Left ventricle myocardium inferior (tissue), 1 donor: ENCODE results near the gene METAP2. TPM values are rescaled to one million over a fixed set of nuclear protein-coding genes. Genes with fewer than 3 reads are reported as not detected.
"Not testable (repeated sequence)": the region's sequence is repeated elsewhere in the genome, so short reads cannot be mapped to it uniquely, and the experiment has no call there.

Source experiments
- DNase-seq: peaks from one replicate; pipeline ENCODE4 v3.0.0-alpha.2; 2020
- H3K27ac ChIP-seq: fragments of 200-600 bp; replicated peaks from 2 replicates; pipeline ENCODE4 v1.8.0; 2021
- H3K27me3 ChIP-seq: fragments of 200-600 bp; 2 replicates; pipeline ENCODE4 v1.8.0; 2021; ENCODE audit warnings: low read depth
- H3K36me3 ChIP-seq: fragments of 200-600 bp; 2 replicates; pipeline ENCODE4 v1.8.0; 2021
- H3K4me1 ChIP-seq: fragments of 200-600 bp; 2 replicates; pipeline ENCODE4 v1.8.0; 2021
- H3K4me3 ChIP-seq: fragments of 200-600 bp; 2 replicates; pipeline ENCODE4 v1.8.0; 2021; ENCODE audit warnings: mild to moderate bottlenecking, moderate library complexity
- H3K9me3 ChIP-seq: fragments of 200-600 bp; replicated peaks from 2 replicates; pipeline ENCODE4 v1.8.0; 2021
- CTCF ChIP-seq: fragments of 200-600 bp; IDR thresholded peaks from 2 replicates; pipeline ENCODE4 v1.8.0; 2021; ENCODE audit warnings: antibody characterized with exemption, mild to moderate bottlenecking, borderline replicate concordance
- intact Hi-C: fragments of 100-400 bp; cut with micrococcal nuclease; formaldehyde crosslinking; loops from one replicate; pipeline ENCODE4 v1.11.0; 2022
- total RNA-seq: library from RNA; stranded (reverse); fragmentation: NEBNext Ultra II Directional; extraction: Animal tissue kit (Norgen Biotek cat#: 25700); gene quantifications from one replicate; pipeline ENCODE4 v1.2.1, GENCODE V29; 2021
- donor health status: DM: no; HTN: yes; CAD: no; lungs with severe emphysema.

METAP2 gene
- total RNA-seq, 1 donor from 2014 or later, result 50.6 TPM

DNA sequence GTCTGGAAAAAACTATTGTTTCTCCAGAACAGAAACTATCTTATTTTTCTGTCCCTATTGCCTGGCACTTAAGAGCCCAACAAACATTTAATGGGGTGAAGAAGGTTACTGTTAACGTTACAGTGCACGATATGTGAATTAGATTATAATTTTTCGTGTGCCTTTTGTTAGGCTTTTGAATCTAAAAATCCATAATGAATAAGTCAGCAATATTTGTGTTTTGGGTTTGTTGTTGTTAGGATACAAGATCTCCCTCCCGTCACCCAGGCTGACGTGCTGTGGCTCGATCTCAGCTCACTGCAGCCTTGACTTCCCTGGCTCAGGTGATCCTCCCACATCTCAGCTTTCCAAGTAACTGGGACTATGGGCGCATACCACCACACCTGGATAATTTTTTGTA is 7.9 kb downstream of the METAP2 start:
- Histone ChIP-seq H3K36me3 (peaks cover 57% of the 10 kb centered on the region), H3K9me3 (no peaks in the 10 kb centered on the region), H3K4me1 (peaks cover 51% of the 10 kb centered on the region), H3K27me3 (no peaks in the 10 kb centered on the region), H3K4me3 (no peak overlapping the region), H3K27ac (peak overlapping the region; percentile 8)
- no peak for DNase-seq
- no peak for TF ChIP-seq CTCF
- intact Hi-C loops, result no loop called here

GRCh38 chr12:95482564-95482963 is 8.6 kb downstream of the METAP2 start:
- H3K27ac ChIP-seq, H3K4me3 ChIP-seq, intact Hi-C loops, DNase-seq, H3K9me3 ChIP-seq, H3K27me3 ChIP-seq: not testable (repeated sequence)
- peaks cover 51% of the 10 kb centered on the region for H3K4me1 ChIP-seq
- H3K36me3 ChIP-seq, result peaks cover 57% of the 10 kb centered on the region

GRCh38 chr12:95484524-95484923 is 10.6 kb downstream of the METAP2 start:
- H3K27ac ChIP-seq, result no peak overlapping the region
- H3K9me3 ChIP-seq, result no peaks in the 10 kb centered on the region
- TF ChIP-seq CTCF, result no peak
- DNase-seq, result no peak
- H3K4me3 ChIP-seq, result no peak overlapping the region
- H3K36me3 ChIP-seq, result peaks cover 55% of the 10 kb centered on the region
- no peaks in the 10 kb centered on the region for H3K27me3 ChIP-seq
- intact Hi-C loops, result no loop called here
- H3K4me1 ChIP-seq, result peaks cover 38% of the 10 kb centered on the region

DNA sequence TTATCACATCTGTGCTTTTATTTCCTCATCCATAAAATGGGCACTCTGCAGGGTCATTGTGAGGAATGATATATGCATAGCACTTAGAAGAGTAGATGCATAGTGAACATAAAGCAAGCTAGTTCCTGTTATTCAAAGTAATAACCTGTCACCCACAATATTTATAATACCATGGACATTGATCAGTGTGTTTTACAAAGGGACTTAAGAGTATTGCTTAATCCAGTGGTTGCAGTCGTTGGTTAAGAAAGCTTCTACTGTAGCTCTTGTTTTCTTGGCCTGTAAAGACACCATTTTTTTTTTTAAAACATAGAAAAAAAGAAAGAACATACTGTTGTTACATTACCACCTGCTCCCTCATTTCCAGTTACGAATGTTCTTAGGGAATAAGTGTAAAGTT is 13.1 kb downstream of the METAP2 start:
- peaks cover 55% of the 10 kb centered on the region for H3K36me3 ChIP-seq
- H3K4me3 ChIP-seq, result no peak overlapping the region
- H3K9me3 ChIP-seq, result no peaks in the 10 kb centered on the region
- DNase-seq, result no peak
- intact Hi-C loops, result no loop called here
- H3K27ac ChIP-seq, result no peak overlapping the region
- H3K27me3 ChIP-seq, result no peaks in the 10 kb centered on the region
- no peak for TF ChIP-seq CTCF
- H3K4me1 ChIP-seq, result peaks cover 13% of the 10 kb centered on the region

GRCh38 chr12:95492462-95492861 is 18.5 kb downstream of the METAP2 start:
- peaks cover 66% of the 10 kb centered on the region for H3K36me3 ChIP-seq
- no peak for DNase-seq

GRCh38 chr12:95494888-95495287 is 20.9 kb downstream of the METAP2 start:
- no peak for DNase-seq
- no peak overlapping the region for H3K27ac ChIP-seq
- TF ChIP-seq CTCF, result no peak
- no peak overlapping the region for H3K4me3 ChIP-seq
- no peaks in the 10 kb centered on the region for H3K27me3 ChIP-seq
- intact Hi-C loops, result no loop called here
- H3K36me3 ChIP-seq, result peaks cover 71% of the 10 kb centered on the region
- H3K9me3 ChIP-seq, result no peaks in the 10 kb centered on the region
- H3K4me1 ChIP-seq, result no peaks in the 10 kb centered on the region

More at GRCh38 chr12:95492462-95492861, 18.5 kb downstream of the METAP2 start:
- no peaks in the 10 kb centered on the region for H3K9me3 ChIP-seq
- no peak overlapping the region for H3K4me3 ChIP-seq
- H3K4me1 ChIP-seq, result no peaks in the 10 kb centered on the region
- no peak for TF ChIP-seq CTCF
- intact Hi-C loops, result no loop called here
- H3K27ac ChIP-seq, result no peak overlapping the region
- no peaks in the 10 kb centered on the region for H3K27me3 ChIP-seq
